Sigmoid colon (tissue), 4 donors: ENCODE measurements around the gene POLR2A.

ENCODE experiments used
- EP300 ChIP-seq, 4 donors: sonication (generic); formaldehyde crosslinking; IDR thresholded peaks; one replicate each; pipeline ENCODE4 v1.6.1; 2017; ENCODE audit warnings: antibody characterized with exemption in 4 of 4
- POLR2AphosphoS5 ChIP-seq, 4 donors: sonication (generic); formaldehyde crosslinking; IDR thresholded peaks; one replicate each; pipeline ENCODE4 v1.6.1; 2017; ENCODE audit warnings: antibody characterized with exemption in 4 of 4
- TF ChIP-seq, protein P1 (sequence below), 4 experiments: fragments of 450-650 bp in 3 of 4; fragments of 200-600 bp in 1 of 4; IDR thresholded peaks; one replicate each; pipeline ENCODE4 v1.5.1; 2016 to 2019; ENCODE audit warnings: antibody characterized with exemption in 4 of 4, mild to moderate bottlenecking in 3 of 4, moderate library complexity in 2 of 4

DNA sequence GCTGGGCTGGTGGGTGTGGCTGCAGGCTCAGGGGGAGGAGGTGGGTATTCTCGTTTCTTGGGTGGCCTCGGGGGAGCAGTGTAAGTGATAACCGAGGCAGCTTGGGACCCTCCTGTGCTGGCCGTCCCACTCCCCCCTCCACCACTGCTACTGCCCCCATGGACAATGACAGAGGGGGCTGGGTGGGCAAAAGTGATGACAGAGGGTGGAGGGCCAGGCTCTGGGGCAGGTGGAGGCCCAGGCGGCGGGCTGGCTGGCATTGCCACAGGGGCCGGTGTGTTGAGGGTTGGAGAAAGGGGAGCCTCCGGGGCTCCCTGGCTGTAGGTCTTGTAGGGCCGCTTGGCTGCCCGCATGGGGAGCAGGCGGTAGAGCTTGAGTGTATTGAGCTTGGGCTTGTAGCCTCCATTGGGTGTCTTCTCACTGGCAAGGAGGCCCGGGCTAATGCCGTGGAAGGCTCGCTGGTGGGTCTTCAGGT is 20.8 kb upstream of the POLR2A start:
- TF ChIP-seq, protein P1, sequence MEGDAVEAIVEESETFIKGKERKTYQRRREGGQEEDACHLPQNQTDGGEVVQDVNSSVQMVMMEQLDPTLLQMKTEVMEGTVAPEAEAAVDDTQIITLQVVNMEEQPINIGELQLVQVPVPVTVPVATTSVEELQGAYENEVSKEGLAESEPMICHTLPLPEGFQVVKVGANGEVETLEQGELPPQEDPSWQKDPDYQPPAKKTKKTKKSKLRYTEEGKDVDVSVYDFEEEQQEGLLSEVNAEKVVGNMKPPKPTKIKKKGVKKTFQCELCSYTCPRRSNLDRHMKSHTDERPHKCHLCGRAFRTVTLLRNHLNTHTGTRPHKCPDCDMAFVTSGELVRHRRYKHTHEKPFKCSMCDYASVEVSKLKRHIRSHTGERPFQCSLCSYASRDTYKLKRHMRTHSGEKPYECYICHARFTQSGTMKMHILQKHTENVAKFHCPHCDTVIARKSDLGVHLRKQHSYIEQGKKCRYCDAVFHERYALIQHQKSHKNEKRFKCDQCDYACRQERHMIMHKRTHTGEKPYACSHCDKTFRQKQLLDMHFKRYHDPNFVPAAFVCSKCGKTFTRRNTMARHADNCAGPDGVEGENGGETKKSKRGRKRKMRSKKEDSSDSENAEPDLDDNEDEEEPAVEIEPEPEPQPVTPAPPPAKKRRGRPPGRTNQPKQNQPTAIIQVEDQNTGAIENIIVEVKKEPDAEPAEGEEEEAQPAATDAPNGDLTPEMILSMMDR (IDR thresholded peaks at IDR 0.05) = no peak
- no peak for TF ChIP-seq EP300 (IDR thresholded peaks at IDR 0.05)
- TF ChIP-seq POLR2AphosphoS5 (IDR thresholded peaks at IDR 0.05) = no peak
